ENCODE data around the gene SYCP2L.

SYCP2L gene

GRCh38 chr6:10956776-10957175, 69.9 kb downstream of the SYCP2L start:
- H3K4me1 ChIP-seq (ENCODE audit: control insufficient read depth, insufficient read depth, low read length, unreplicated experiment) = peaks cover 6% of the 10 kb centered on the region
- no peak overlapping the region for H3K27ac ChIP-seq (ENCODE audit: low read depth, low read length)

GRCh38 chr6:10957414-10957886, 70.6 kb downstream of the SYCP2L start:
- Histone ChIP-seq H2AFZ (ENCODE audit: low read length, unreplicated experiment) (no peak overlapping the region), H3K36me3 (ENCODE audit: insufficient read depth, low read length) (no peaks in the 10 kb centered on the region), H3K4me3 (ENCODE audit: low read depth, low read length) (no peak overlapping the region), H3K27ac (ENCODE audit: low read depth, low read length) (no peak overlapping the region), H3K27me3 (ENCODE audit: insufficient read depth, low read length) (no peaks in the 10 kb centered on the region), H3K4me1 (ENCODE audit: control insufficient read depth, insufficient read depth, low read length, unreplicated experiment) (peaks cover 3% of the 10 kb centered on the region), H3K79me2 (ENCODE audit: control insufficient read depth, insufficient read depth, low read length, unreplicated experiment) (no peaks in the 10 kb centered on the region)

More at GRCh38 chr6:10956776-10957175, 69.9 kb downstream of the SYCP2L start:
- H3K36me3 ChIP-seq (ENCODE audit: insufficient read depth, low read length) = no peaks in the 10 kb centered on the region
- H3K27me3 ChIP-seq (ENCODE audit: insufficient read depth, low read length) = no peaks in the 10 kb centered on the region
- no peak overlapping the region for H2AFZ ChIP-seq (ENCODE audit: low read length, unreplicated experiment)
- no peak overlapping the region for H3K4me3 ChIP-seq (ENCODE audit: low read depth, low read length)
- H3K79me2 ChIP-seq (ENCODE audit: control insufficient read depth, insufficient read depth, low read length, unreplicated experiment) = no peaks in the 10 kb centered on the region

- Histone ChIP-seq H3K27ac (ENCODE audit: low read depth, low read length) (no peak overlapping the region), H2AFZ (ENCODE audit: low read length, unreplicated experiment) (no peak overlapping the region), H3K36me3 (ENCODE audit: insufficient read depth, low read length) (no peaks in the 10 kb centered on the region), H3K27me3 (ENCODE audit: insufficient read depth, low read length) (no peaks in the 10 kb centered on the region), H3K4me3 (ENCODE audit: low read depth, low read length) (no peak overlapping the region), H3K79me2 (ENCODE audit: control insufficient read depth, insufficient read depth, low read length, unreplicated experiment) (no peaks in the 10 kb centered on the region), H3K4me1 (ENCODE audit: control insufficient read depth, insufficient read depth, low read length, unreplicated experiment) (peaks cover 9% of the 10 kb centered on the region)
These were observed 73.3 kb downstream of the SYCP2L start for GRCh38 chr6:10960171-10960570.

- H3K36me3 ChIP-seq (ENCODE audit: insufficient read depth, low read length) = no peaks in the 10 kb centered on the region
- H3K27me3 ChIP-seq (ENCODE audit: insufficient read depth, low read length) = no peaks in the 10 kb centered on the region
- peaks cover 9% of the 10 kb centered on the region for H3K4me1 ChIP-seq (ENCODE audit: control insufficient read depth, insufficient read depth, low read length, unreplicated experiment)
- H3K4me3 ChIP-seq (ENCODE audit: low read depth, low read length) = no peak overlapping the region
- no peak overlapping the region for H2AFZ ChIP-seq (ENCODE audit: low read length, unreplicated experiment)
- no peak overlapping the region for H3K27ac ChIP-seq (ENCODE audit: low read depth, low read length)
- H3K79me2 ChIP-seq (ENCODE audit: control insufficient read depth, insufficient read depth, low read length, unreplicated experiment) = no peaks in the 10 kb centered on the region
These were observed 75.0 kb downstream of the SYCP2L start for GRCh38 chr6:10961837-10962236.

- Histone ChIP-seq H3K79me2 (ENCODE audit: control insufficient read depth, insufficient read depth, low read length, unreplicated experiment) (no peaks in the 10 kb centered on the region), H3K4me3 (ENCODE audit: low read depth, low read length) (no peak overlapping the region), H3K27me3 (ENCODE audit: insufficient read depth, low read length) (no peaks in the 10 kb centered on the region), H2AFZ (ENCODE audit: low read length, unreplicated experiment) (no peak overlapping the region), H3K4me1 (ENCODE audit: control insufficient read depth, insufficient read depth, low read length, unreplicated experiment) (peaks cover 9% of the 10 kb centered on the region), H3K36me3 (ENCODE audit: insufficient read depth, low read length) (no peaks in the 10 kb centered on the region), H3K27ac (ENCODE audit: low read depth, low read length) (peak overlapping the region; percentile 32; the same call in 1 of the 2 replicates)
These were observed 75.8 kb downstream of the SYCP2L start for GRCh38 chr6:10962673-10963072.

GRCh38 chr6:10963113-10963512, 76.3 kb downstream of the SYCP2L start:
- Histone ChIP-seq H3K36me3 (ENCODE audit: insufficient read depth, low read length) (no peaks in the 10 kb centered on the region), H3K27me3 (ENCODE audit: insufficient read depth, low read length) (no peaks in the 10 kb centered on the region), H3K79me2 (ENCODE audit: control insufficient read depth, insufficient read depth, low read length, unreplicated experiment) (no peaks in the 10 kb centered on the region), H3K4me1 (ENCODE audit: control insufficient read depth, insufficient read depth, low read length, unreplicated experiment) (peaks cover 9% of the 10 kb centered on the region), H2AFZ (ENCODE audit: low read length, unreplicated experiment) (no peak overlapping the region), H3K4me3 (ENCODE audit: low read depth, low read length) (no peak overlapping the region), H3K27ac (ENCODE audit: low read depth, low read length) (peak overlapping the region; percentile 32; the same call in 1 of the 2 replicates)

GRCh38 chr6:10964684-10965083, 77.8 kb downstream of the SYCP2L start:
- no peak overlapping the region for H3K27ac ChIP-seq (ENCODE audit: low read depth, low read length)
- H3K79me2 ChIP-seq (ENCODE audit: control insufficient read depth, insufficient read depth, low read length, unreplicated experiment) = no peaks in the 10 kb centered on the region
- no peaks in the 10 kb centered on the region for H3K36me3 ChIP-seq (ENCODE audit: insufficient read depth, low read length)
- H3K4me1 ChIP-seq (ENCODE audit: control insufficient read depth, insufficient read depth, low read length, unreplicated experiment) = peaks cover 9% of the 10 kb centered on the region
- no peak overlapping the region for H3K4me3 ChIP-seq (ENCODE audit: low read depth, low read length)
- H3K27me3 ChIP-seq (ENCODE audit: insufficient read depth, low read length) = no peaks in the 10 kb centered on the region
- H2AFZ ChIP-seq (ENCODE audit: low read length, unreplicated experiment) = no peak overlapping the region

GRCh38 chr6:10968776-10969175, 81.9 kb downstream of the SYCP2L start:
- no peaks in the 10 kb centered on the region for H3K27me3 ChIP-seq (ENCODE audit: insufficient read depth, low read length)
- H3K27ac ChIP-seq (ENCODE audit: low read depth, low read length) = no peak overlapping the region
- no peak overlapping the region for H3K4me3 ChIP-seq (ENCODE audit: low read depth, low read length)
- H2AFZ ChIP-seq (ENCODE audit: low read length, unreplicated experiment) = no peak overlapping the region
- no peaks in the 10 kb centered on the region for H3K36me3 ChIP-seq (ENCODE audit: insufficient read depth, low read length)
- no peaks in the 10 kb centered on the region for H3K79me2 ChIP-seq (ENCODE audit: control insufficient read depth, insufficient read depth, low read length, unreplicated experiment)
- no peaks in the 10 kb centered on the region for H3K4me1 ChIP-seq (ENCODE audit: control insufficient read depth, insufficient read depth, low read length, unreplicated experiment)

GRCh38 chr6:10970731-10971130, 83.9 kb downstream of the SYCP2L start:
- H3K4me1 ChIP-seq (ENCODE audit: control insufficient read depth, insufficient read depth, low read length, unreplicated experiment) = no peaks in the 10 kb centered on the region
- no peak overlapping the region for H2AFZ ChIP-seq (ENCODE audit: low read length, unreplicated experiment)
- no peak overlapping the region for H3K4me3 ChIP-seq (ENCODE audit: low read depth, low read length)
- no peak overlapping the region for H3K27ac ChIP-seq (ENCODE audit: low read depth, low read length)
- H3K27me3 ChIP-seq (ENCODE audit: insufficient read depth, low read length) = no peaks in the 10 kb centered on the region
- no peaks in the 10 kb centered on the region for H3K36me3 ChIP-seq (ENCODE audit: insufficient read depth, low read length)
- no peaks in the 10 kb centered on the region for H3K79me2 ChIP-seq (ENCODE audit: control insufficient read depth, insufficient read depth, low read length, unreplicated experiment)

- Histone ChIP-seq H3K27me3 (ENCODE audit: insufficient read depth, low read length) (no peaks in the 10 kb centered on the region), H3K79me2 (ENCODE audit: control insufficient read depth, insufficient read depth, low read length, unreplicated experiment) (no peaks in the 10 kb centered on the region), H3K4me3 (ENCODE audit: low read depth, low read length) (no peak overlapping the region), H3K36me3 (ENCODE audit: insufficient read depth, low read length) (no peaks in the 10 kb centered on the region), H2AFZ (ENCODE audit: low read length, unreplicated experiment) (no peak overlapping the region), H3K27ac (ENCODE audit: low read depth, low read length) (no peak overlapping the region), H3K4me1 (ENCODE audit: control insufficient read depth, insufficient read depth, low read length, unreplicated experiment) (no peaks in the 10 kb centered on the region)
These were observed 85.3 kb downstream of the SYCP2L start for GRCh38 chr6:10972196-10972595.

- Histone ChIP-seq H3K27me3 (ENCODE audit: insufficient read depth, low read length) (0 out of 2 replicates have a peak, but pooled peaks cover 13% of the 10 kb centered on the region), H3K4me1 (ENCODE audit: control insufficient read depth, insufficient read depth, low read length, unreplicated experiment) (no peaks in the 10 kb centered on the region), H3K36me3 (ENCODE audit: insufficient read depth, low read length) (no peaks in the 10 kb centered on the region), H3K27ac (ENCODE audit: low read depth, low read length) (no peak overlapping the region), H3K4me3 (ENCODE audit: low read depth, low read length) (no peak overlapping the region), H2AFZ (ENCODE audit: low read length, unreplicated experiment) (no peak overlapping the region), H3K79me2 (ENCODE audit: control insufficient read depth, insufficient read depth, low read length, unreplicated experiment) (no peaks in the 10 kb centered on the region)
These were observed 89.7 kb downstream of the SYCP2L start for GRCh38 chr6:10976571-10976970.
